IMR-90 (cell line): ENCODE measurements around the gene DNMT1. TPM values are rescaled to one million over a fixed set of nuclear protein-coding genes. Genes with fewer than 3 reads are reported as not detected.

Experiments used
- ATAC-seq: fragments of 200-7000 bp; cut with Tn5 transposase; 2 replicates; pipeline ENCODE4 v1.9.1; 2020; ENCODE audit warnings: low read depth, mild to moderate bottlenecking, moderate library complexity
- BruUV-seq: library from RNA; stranded (reverse); fragments of 400-500 nt; replicated peaks from 2 replicates; lab custom pipeline; 2021; lab: Mats Ljungman, UMichigan
- CTCF ChIA-PET: fragments of 300-600 bp; formaldehyde crosslinking; extraction: SDS; loops from one replicate; lab custom pipeline; 2021; ENCODE audit warnings: antibody characterized with exemption; lab: Yijun Ruan, JAX
- POLR2A ChIA-PET: fragments of 300-600 bp; sonication (Branson Sonifier 250); formaldehyde crosslinking; loops from one replicate; lab custom pipeline; 2022; ENCODE audit warnings: antibody characterized with exemption; ENCODE audit not compliant: unreplicated experiment; lab: Charles Lee
- DNase-seq: peaks from one replicate; pipeline ENCODE4 v3.0.0; 2013
- H2AFZ ChIP-seq: replicated peaks from 2 replicates; pipeline ENCODE3; 2013; ENCODE audit warnings: low read length, mild to moderate bottlenecking; ENCODE audit not compliant: poor library complexity
- H2AK5ac ChIP-seq: 2 replicates; pipeline ENCODE4 v1.6.1; 2013; ENCODE audit warnings: low read depth, low read length, inconsistent platforms
- H2AK9ac ChIP-seq: replicated peaks from 2 replicates; pipeline ENCODE3; 2013; ENCODE audit warnings: mild to moderate bottlenecking, low read depth, low read length, moderate library complexity; ENCODE audit not compliant: poor library complexity
- H2BK120ac ChIP-seq: 2 replicates; pipeline ENCODE4 v1.6.1; 2013; ENCODE audit warnings: low read depth, low read length, inconsistent platforms
- H2BK15ac ChIP-seq: 3 replicates; pipeline ENCODE4 v1.6.1; 2013; ENCODE audit warnings: low read depth, low read length, inconsistent platforms
- H2BK20ac ChIP-seq: 2 replicates; pipeline ENCODE4 v1.6.1; 2013; ENCODE audit warnings: low read depth, mild to moderate bottlenecking, inconsistent platforms, low read length, moderate library complexity
- H2BK5ac ChIP-seq: 2 replicates; pipeline ENCODE4 v1.6.1; 2013; ENCODE audit warnings: mild to moderate bottlenecking, low read depth, low read length, inconsistent platforms; ENCODE audit not compliant: poor library complexity, severe bottlenecking
- H3K14ac ChIP-seq: replicated peaks from 2 replicates; pipeline ENCODE4 v1.6.1; 2013; ENCODE audit warnings: low read depth, low read length, inconsistent platforms
- H3K18ac ChIP-seq: 2 replicates; pipeline ENCODE4 v1.6.1; 2013; ENCODE audit warnings: low read depth, low read length, control low read depth
- H3K23ac ChIP-seq: 2 replicates; pipeline ENCODE4 v1.6.1; 2013; ENCODE audit warnings: low read depth, low read length, inconsistent platforms
- H3K27ac ChIP-seq: 2 replicates; pipeline ENCODE4 v1.5.1; 2013; ENCODE audit warnings: mild to moderate bottlenecking, control low read depth, low read length; ENCODE audit not compliant: insufficient read depth
- H3K27me3 ChIP-seq: 2 replicates; pipeline ENCODE4 v1.6.1; 2013; ENCODE audit warnings: low read length; ENCODE audit not compliant: control insufficient read depth, insufficient read depth
- H3K36me3 ChIP-seq: 2 replicates; pipeline ENCODE4 v1.6.1; 2013; ENCODE audit warnings: low read length, mixed read lengths; ENCODE audit not compliant: control insufficient read depth, insufficient read depth
- H3K4ac ChIP-seq: 2 replicates; pipeline ENCODE4 v1.6.1; 2013; ENCODE audit warnings: low read depth, low read length, inconsistent platforms
- H3K4me1 ChIP-seq: 2 replicates; pipeline ENCODE4 v1.6.1; 2013; ENCODE audit warnings: low read length, mixed read lengths; ENCODE audit not compliant: control insufficient read depth, insufficient read depth
- H3K4me2 ChIP-seq: 2 replicates; pipeline ENCODE4 v1.6.1; 2013; ENCODE audit warnings: low read depth, mild to moderate bottlenecking, control low read depth, low read length, moderate library complexity
- H3K4me3 ChIP-seq: 2 replicates; pipeline ENCODE4 v1.5.1; 2013; ENCODE audit warnings: low read depth, mild to moderate bottlenecking, control low read depth, low read length, moderate library complexity; ENCODE audit not compliant: insufficient read depth
- H3K56ac ChIP-seq: 2 replicates; pipeline ENCODE4 v1.6.1; 2013; ENCODE audit warnings: low read length, inconsistent platforms; ENCODE audit not compliant: insufficient read depth; ENCODE audit errors: extremely low read depth
- H3K79me1 ChIP-seq, 2 experiments: 2 replicates each; pipeline ENCODE4 v1.6.1; 2013; ENCODE audit warnings: low read length in 2 of 2, inconsistent platforms in 1 of 2, low read depth in 1 of 2
- H3K9ac ChIP-seq: 2 replicates; pipeline ENCODE4 v1.6.1; 2013; ENCODE audit warnings: low read depth, low read length, control low read depth
- H3K9me1 ChIP-seq: 2 replicates; pipeline ENCODE4 v1.6.1; 2013; ENCODE audit warnings: low read length, inconsistent platforms; ENCODE audit not compliant: insufficient read depth
- H3K9me3 ChIP-seq: 2 replicates; pipeline ENCODE4 v1.6.1; 2013; ENCODE audit warnings: low read length; ENCODE audit not compliant: control insufficient read depth, insufficient read depth
- H4K20me1 ChIP-seq: 2 replicates; pipeline ENCODE4 v1.6.1; 2013; ENCODE audit warnings: low read length, inconsistent platforms; ENCODE audit not compliant: insufficient read depth
- H4K5ac ChIP-seq: 2 replicates; pipeline ENCODE4 v1.6.1; 2013; ENCODE audit warnings: mild to moderate bottlenecking, low read depth, low read length, control low read depth
- H4K8ac ChIP-seq, 2 experiments: 2 replicates each; pipeline ENCODE4 v1.6.1; 2013; ENCODE audit warnings: low read depth in 2 of 2, low read length in 2 of 2, control low read depth in 1 of 2, inconsistent platforms in 1 of 2
- H4K91ac ChIP-seq: 2 replicates; pipeline ENCODE4 v1.6.1; 2013; ENCODE audit warnings: low read depth, low read length, inconsistent platforms; ENCODE audit not compliant: insufficient read depth
- BHLHE40 ChIP-seq: fragments of 150-350 bp; IDR thresholded peaks from 2 replicates; pipeline ENCODE4 v1.6.1; 2016; ENCODE audit warnings: mild to moderate bottlenecking, low read depth, low read length
- CEBPB ChIP-seq: IDR thresholded peaks from 2 replicates; pipeline ENCODE4 v1.6.1; 2012; ENCODE audit warnings: low read depth, low read length, improper control_type of control experiment
- CHD1 ChIP-seq: IDR thresholded peaks from 2 replicates; pipeline ENCODE4 v1.6.1; 2012; ENCODE audit warnings: low read depth, low read length, improper control_type of control experiment
- ELK1 ChIP-seq: fragments of 150-350 bp; IDR thresholded peaks from 2 replicates; pipeline ENCODE4 v1.6.1; 2016; ENCODE audit warnings: low read depth, mild to moderate bottlenecking, low read length, moderate library complexity, borderline replicate concordance
- MAFK ChIP-seq: IDR thresholded peaks from 2 replicates; pipeline ENCODE4 v1.6.1; 2012; ENCODE audit warnings: low read depth, low read length, improper control_type of control experiment
- MAZ ChIP-seq: IDR thresholded peaks from 2 replicates; pipeline ENCODE4 v1.6.1; 2012; ENCODE audit warnings: low read depth, mild to moderate bottlenecking, low read length, improper control_type of control experiment, moderate library complexity, borderline replicate concordance
- POLR2A ChIP-seq: IDR thresholded peaks from 2 replicates; pipeline ENCODE4 v1.6.1; 2012; ENCODE audit warnings: mild to moderate bottlenecking, low read depth, low read length
- RFX5 ChIP-seq: IDR thresholded peaks from 2 replicates; pipeline ENCODE4 v1.8.0; 2012; ENCODE audit warnings: low read depth, mild to moderate bottlenecking, low read length, moderate library complexity
- SMC3 ChIP-seq: fragments of 150-350 bp; IDR thresholded peaks from 2 replicates; pipeline ENCODE4 v1.6.1; 2016; ENCODE audit warnings: low read depth, mild to moderate bottlenecking, antibody characterized with exemption, low read length, moderate library complexity
- WGBS, 2 experiments: methylation state at CpG; one replicate each; pipeline versions ENCODE4 v1.1.5 to v1.1.7; 2013; ENCODE audit warnings: missing lambda C conversion rate in 2 of 2; ENCODE audit not compliant: insufficient read length in 1 of 2; ENCODE audit errors: extremely low coverage in 2 of 2; 5-methylcytosine and 5-hydroxymethylcytosine counted together
- dilution Hi-C: fragments of 300-500 bp; cut with HindIII; formaldehyde crosslinking; loops from one replicate; pipeline ENCODE4 v1.14.3; 2018; ENCODE audit warnings: low sequenced_read_pairs; ENCODE audit not compliant: unreplicated experiment
- in situ Hi-C: fragments of 300-500 bp; cut with MboI; formaldehyde crosslinking; loops from 3 replicates; pipeline ENCODE4 v1.14.3; 2019; ENCODE audit warnings: low sequenced_read_pairs, inconsistent platforms, mixed read lengths
- intact Hi-C: fragments of 100-400 bp; cut with micrococcal nuclease; formaldehyde crosslinking; loops from 2 replicates; pipeline ENCODE4 v1.10.0; 2022
- polyA plus RNA-seq, 3 experiments: library from polyadenylated mRNA; depleted of rRNA; stranded (reverse); fragments of >200 nt; gene quantifications; 2 replicates each; pipeline ENCODE4 v1.2.3, GENCODE V29; 2012; ENCODE audit warnings: low replicate concordance in 1 of 3
- total RNA-seq: library from RNA; depleted of rRNA; stranded (reverse); fragments of >200 nt; gene quantifications from 2 replicates; pipeline ENCODE4 v1.2.3, GENCODE V29; 2012

Gene DNMT1
- total and polyA plus RNA-seq, 2 of the 4 experiments (the other 2 are of a cell fraction) = 26.2 to 83.6 TPM

GRCh38 chr19:10126213-10126639, 68.5 kb downstream of the DNMT1 start:
- no peak overlapping the region for H3K4me3 ChIP-seq
- CTCF ChIA-PET = no interaction called here
- H4K20me1 ChIP-seq = no peaks in the 10 kb centered on the region
- in situ Hi-C loops = no loop called here
- H3K18ac ChIP-seq = no peak overlapping the region
- H2AFZ ChIP-seq = no peak overlapping the region
- no peak for DNase-seq
- no peak for ATAC-seq
- H2BK120ac ChIP-seq = no peak overlapping the region
- intact Hi-C loops = no loop called here
- TF ChIP-seq ELK1 (no peak), POLR2A (no peak), CEBPB (no peak), RFX5 (no peak), SMC3 (no peak), CHD1 (no peak), BHLHE40 (no peak), MAFK (no peak), MAZ (no peak)
- H3K9ac ChIP-seq = no peak overlapping the region
- no peak overlapping the region for H2AK5ac ChIP-seq
- H2AK9ac ChIP-seq = no peak overlapping the region
- no peak overlapping the region for H3K27ac ChIP-seq
- no peak overlapping the region for H2BK15ac ChIP-seq
- peaks cover 12% of the 10 kb centered on the region for H3K36me3 ChIP-seq
- H3K9me3 ChIP-seq = no peaks in the 10 kb centered on the region
- H3K27me3 ChIP-seq = no peaks in the 10 kb centered on the region
- H3K79me1 ChIP-seq = no peaks in the 10 kb centered on the region; a peak in 2 of 4 replicates
- H2BK20ac ChIP-seq = no peak overlapping the region
- H3K9me1 ChIP-seq = no peaks in the 10 kb centered on the region
- H3K4me2 ChIP-seq = no peak overlapping the region
- dilution Hi-C loops = no loop called here
- POLR2A ChIA-PET = no interaction called here
- no peak overlapping the region for H3K14ac ChIP-seq
- no peak overlapping the region for H2BK5ac ChIP-seq
- H3K56ac ChIP-seq = no peak overlapping the region
- BruUV-seq = no TSS peak
- H3K23ac ChIP-seq = no peak overlapping the region
- no peak overlapping the region for H4K91ac ChIP-seq
- H4K8ac ChIP-seq = no peak overlapping the region
- no peak overlapping the region for H3K4ac ChIP-seq
- no CpG with 5 or more reads among the region's 4 CpGs for WGBS, 2 experiments
- no peak overlapping the region for H4K5ac ChIP-seq
- H3K4me1 ChIP-seq = peaks cover 2% of the 10 kb centered on the region; the same call in 1 of the 2 replicates
